HepG2 (cell line): Measurements from ENCODE around the gene MSMB. TPM values are rescaled to one million over a fixed set of nuclear protein-coding genes. Genes with fewer than 3 reads are reported as not detected.
A peak's percentile ranks its signal among the peaks of the same experiment; 100 is the strongest.

ENCODE experiments used
- ESRRA ChIP-seq: sonication (generic); formaldehyde crosslinking; IDR thresholded peaks from 2 replicates; pipeline ENCODE4 v1.5.1; 2020; ENCODE audit warnings: mild to moderate bottlenecking, low read depth, missing genetic modification reagents
- FOXA3 ChIP-seq: IDR thresholded peaks from 2 replicates; pipeline ENCODE4 v1.6.1; 2016; ENCODE audit warnings: missing genetic modification reagents, missing compliant biosample characterization
- FOXP4 ChIP-seq: sonication (generic); formaldehyde crosslinking; IDR thresholded peaks from 2 replicates; pipeline ENCODE4 v1.4.0; 2020; ENCODE audit warnings: missing genetic modification reagents
- GFI1 ChIP-seq: sonication (generic); formaldehyde crosslinking; IDR thresholded peaks from 2 replicates; pipeline ENCODE4 v1.5.0; 2020; ENCODE audit warnings: missing genetic modification reagents, mild to moderate bottlenecking, borderline replicate concordance
- GMEB1 ChIP-seq: sonication (generic); formaldehyde crosslinking; IDR thresholded peaks from 2 replicates; pipeline ENCODE4 v1.5.1; 2020; ENCODE audit warnings: missing genetic modification reagents, mild to moderate bottlenecking, borderline replicate concordance
- HOXA5 ChIP-seq: sonication (generic); formaldehyde crosslinking; IDR thresholded peaks from 2 replicates; pipeline ENCODE4 v1.4.0; 2020; ENCODE audit warnings: missing genetic modification reagents
- IKZF1 ChIP-seq: fragments of 450-650 bp; IDR thresholded peaks from 2 replicates; pipeline ENCODE4 v1.7.1; 2016
- MYPOP ChIP-seq: sonication (generic); formaldehyde crosslinking; IDR thresholded peaks from 2 replicates; pipeline ENCODE4 v1.8.1; 2023; ENCODE audit warnings: mild to moderate bottlenecking, moderate library complexity, missing genetic modification reagents
- ZBTB26 ChIP-seq: IDR thresholded peaks from 2 replicates; pipeline ENCODE4 v1.6.1; 2016; ENCODE audit warnings: missing compliant biosample characterization, missing genetic modification reagents, borderline replicate concordance
- ZNF281 ChIP-seq: sonication (generic); formaldehyde crosslinking; IDR thresholded peaks from 2 replicates; pipeline ENCODE4 v1.4.0; 2020; ENCODE audit warnings: missing genetic modification reagents, borderline replicate concordance
- ZNF503 ChIP-seq: sonication (generic); formaldehyde crosslinking; IDR thresholded peaks from 2 replicates; pipeline ENCODE4 v1.4.0; 2020; ENCODE audit warnings: missing genetic modification reagents
- ZXDC ChIP-seq: sonication (generic); formaldehyde crosslinking; IDR thresholded peaks from 2 replicates; pipeline ENCODE4 v1.5.0; 2020; ENCODE audit warnings: mild to moderate bottlenecking, missing genetic modification reagents
- polyA plus RNA-seq, 8 experiments: library from polyadenylated mRNA; depleted of rRNA in 3 of 8; stranded (reverse) in 7 of 8; unstranded in 1 of 8; fragments of >200 nt; fragmentation: Illumina TruSeq in 4 of 8; extraction: Trizol in 4 of 8; gene quantifications; 2 replicates each; pipeline versions ENCODE4 v1.2.1 to v1.2.3, GENCODE V29; 2011 to 2016; ENCODE audit warnings: low read depth in 4 of 8, missing spikeins in 1 of 8, mixed read lengths in 1 of 8; ENCODE audit not compliant: insufficient read depth in 1 of 8
- total RNA-seq, 5 experiments: library from RNA; depleted of rRNA; stranded (reverse); fragments of >200 nt; fragmentation: Illumina TruSeq; extraction: Trizol; gene quantifications; 2 replicates each; pipeline ENCODE4 v1.2.3, GENCODE V29; 2016; ENCODE audit warnings: low read depth in 1 of 5

The MSMB gene
- total and polyA plus RNA-seq, 2 of the 13 experiments (the other 11 are each of a cell fraction or from before 2014, with no cell fraction given): 0.84 TPM; not detected in 1

GRCh38 chr10:46031648-46032532, 14.2 kb downstream of the MSMB start (continued):
- TF ChIP-seq IKZF1 (no peak), ZBTB26 (CRISPR knock-in tag) (peak; percentile 98), MYPOP (CRISPR knock-in tag) (peak; percentile 71; the same call in 1 of the 2 replicates), GFI1 (peak; percentile 94), ZXDC (CRISPR knock-in tag) (peak; percentile 62; the same call in 1 of the 2 replicates), ZNF281 (peak; percentile 38; the same call in 1 of the 2 replicates), HOXA5 (CRISPR knock-in tag) (peak; percentile 85; the same call in 1 of the 2 replicates), ESRRA (CRISPR knock-in tag) (no peak; the same call in 1 of the 2 replicates), FOXP4 (CRISPR knock-in tag) (peak; percentile 94), ZNF503 (CRISPR knock-in tag) (peak; percentile 95), GMEB1 (CRISPR knock-in tag) (peak; percentile 47; the same call in 1 of the 2 replicates), FOXA3 (CRISPR knock-in tag) (peak; percentile 93)
